Activated B cell treated with CpG ODN at 0.5 μM for 24 hours (primary cell): Measurements from ENCODE around the gene CCL3. TPM values are rescaled to one million over a fixed set of nuclear protein-coding genes. Genes with fewer than 3 reads are reported as not detected.

Experiments
- ATAC-seq: fragments of 200-7000 bp; cut with Tn5 transposase; one replicate; pipeline ENCODE4 v1.10.0; 2021; ENCODE audit warnings: low read depth, mild to moderate bottlenecking, moderate library complexity
- CTCF ChIA-PET: fragments of 350-600 bp; sonication (Branson Sonifier 250); formaldehyde crosslinking; loops from one replicate; lab custom pipeline; 2021; ENCODE audit warnings: antibody characterized with exemption; lab: Charles Lee
- POLR2A ChIA-PET: fragments of 350-600 bp; sonication (Branson Sonifier 250); formaldehyde crosslinking; loops from one replicate; lab custom pipeline; 2021; ENCODE audit warnings: antibody characterized with exemption; lab: Charles Lee
- DNase-seq: peaks from one replicate; pipeline ENCODE4 v3.0.0; 2022
- H3K27ac Mint-ChIP-seq: one replicate; pipeline ENCODE4 v1.8.0; 2020; ENCODE audit warnings: mixed read lengths
- H3K27me3 Mint-ChIP-seq: one replicate; pipeline ENCODE4 v1.8.0; 2021; ENCODE audit warnings: mixed read lengths
- H3K36me3 Mint-ChIP-seq: one replicate; pipeline ENCODE4 v1.8.0; 2021; ENCODE audit warnings: low read depth, mixed read lengths
- H3K4me1 Mint-ChIP-seq: one replicate; pipeline ENCODE4 v1.8.0; 2021; ENCODE audit warnings: mixed read lengths
- H3K4me3 Mint-ChIP-seq: one replicate; pipeline ENCODE4 v1.8.0; 2020; ENCODE audit warnings: mild to moderate bottlenecking, mixed read lengths
- H3K9me3 Mint-ChIP-seq: one replicate; pipeline ENCODE4 v1.8.0; 2020; ENCODE audit warnings: mixed read lengths
- intact Hi-C: fragments of 100-400 bp; cut with micrococcal nuclease; formaldehyde crosslinking; loops from one replicate; pipeline ENCODE4 v1.15.1; 2024
- total RNA-seq: library from RNA; stranded (reverse); gene quantifications from 2 replicates; pipeline ENCODE4 v1.2.3, GENCODE V29; 2022
- TF ChIP-seq, protein P1 (sequence below): fragments of 200-600 bp; IDR thresholded peaks from one replicate; pipeline ENCODE4 v1.8.0; 2022; ENCODE audit warnings: antibody characterized with exemption, mild to moderate bottlenecking

CCL3 gene
- total RNA-seq, 1 donor from 2014 or later: 74.5 TPM

DNA sequence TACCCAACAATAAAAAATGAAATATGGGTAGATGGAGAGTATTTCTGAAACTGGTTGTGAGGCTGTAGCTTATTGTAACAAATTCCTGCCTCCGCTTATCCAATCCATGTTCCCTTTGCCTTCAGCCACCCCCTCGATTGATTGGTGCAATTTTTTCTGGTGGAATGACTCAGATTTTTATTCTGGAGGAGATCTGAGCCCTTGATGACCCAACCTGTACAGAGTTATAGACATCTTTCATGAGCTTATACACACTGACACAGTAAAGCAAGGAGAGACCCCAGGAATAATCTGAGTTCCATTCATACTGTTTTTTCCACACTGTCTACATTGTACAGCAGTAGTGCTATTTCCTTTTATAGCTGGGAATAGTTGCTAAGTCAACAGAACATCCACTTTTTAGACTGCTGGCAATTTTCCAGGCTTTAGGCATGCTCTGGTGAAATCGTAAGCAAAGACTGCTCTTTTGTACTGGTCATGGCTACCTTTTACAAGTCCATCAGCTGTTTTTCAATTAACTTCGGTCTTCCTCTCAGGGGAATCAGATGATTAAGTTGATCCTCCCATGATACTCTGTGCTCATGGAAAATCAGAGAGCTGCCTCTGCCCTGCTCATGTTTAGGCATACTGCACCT lies 43.8 kb upstream of the CCL3 start:
- Mint-ChIP-seq H3K4me1 (peaks cover 91% of the 10 kb centered on the region), H3K27me3 (no peaks in the 10 kb centered on the region), H3K36me3 (peaks cover 2% of the 10 kb centered on the region), H3K27ac (peak overlapping the region; percentile 8), H3K9me3 (peaks cover 9% of the 10 kb centered on the region), H3K4me3 (no peak overlapping the region)
- DNase-seq: no peak
- ATAC-seq: no peak
- CTCF ChIA-PET: interaction anchor here (0.9 to 2.6 kb wide), 4 partner anchors 8 to 61 kb away, joined by 3 to 16 read pairs (median 4); no protein-coding TSS in a partner anchor
- TF ChIP-seq, protein P1, sequence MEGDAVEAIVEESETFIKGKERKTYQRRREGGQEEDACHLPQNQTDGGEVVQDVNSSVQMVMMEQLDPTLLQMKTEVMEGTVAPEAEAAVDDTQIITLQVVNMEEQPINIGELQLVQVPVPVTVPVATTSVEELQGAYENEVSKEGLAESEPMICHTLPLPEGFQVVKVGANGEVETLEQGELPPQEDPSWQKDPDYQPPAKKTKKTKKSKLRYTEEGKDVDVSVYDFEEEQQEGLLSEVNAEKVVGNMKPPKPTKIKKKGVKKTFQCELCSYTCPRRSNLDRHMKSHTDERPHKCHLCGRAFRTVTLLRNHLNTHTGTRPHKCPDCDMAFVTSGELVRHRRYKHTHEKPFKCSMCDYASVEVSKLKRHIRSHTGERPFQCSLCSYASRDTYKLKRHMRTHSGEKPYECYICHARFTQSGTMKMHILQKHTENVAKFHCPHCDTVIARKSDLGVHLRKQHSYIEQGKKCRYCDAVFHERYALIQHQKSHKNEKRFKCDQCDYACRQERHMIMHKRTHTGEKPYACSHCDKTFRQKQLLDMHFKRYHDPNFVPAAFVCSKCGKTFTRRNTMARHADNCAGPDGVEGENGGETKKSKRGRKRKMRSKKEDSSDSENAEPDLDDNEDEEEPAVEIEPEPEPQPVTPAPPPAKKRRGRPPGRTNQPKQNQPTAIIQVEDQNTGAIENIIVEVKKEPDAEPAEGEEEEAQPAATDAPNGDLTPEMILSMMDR: no peak
- intact Hi-C loops: loop anchor here (2.0 kb wide), 2 partner anchors 23 to 43 kb away; partner anchors contain the start of gene CCL3
- POLR2A ChIA-PET: interaction anchor here (1.5 to 2.5 kb wide), 3 partner anchors 10 to 51 kb away, joined by 3 to 13 read pairs (median 3); partner anchors contain the start of gene CCL3

DNA sequence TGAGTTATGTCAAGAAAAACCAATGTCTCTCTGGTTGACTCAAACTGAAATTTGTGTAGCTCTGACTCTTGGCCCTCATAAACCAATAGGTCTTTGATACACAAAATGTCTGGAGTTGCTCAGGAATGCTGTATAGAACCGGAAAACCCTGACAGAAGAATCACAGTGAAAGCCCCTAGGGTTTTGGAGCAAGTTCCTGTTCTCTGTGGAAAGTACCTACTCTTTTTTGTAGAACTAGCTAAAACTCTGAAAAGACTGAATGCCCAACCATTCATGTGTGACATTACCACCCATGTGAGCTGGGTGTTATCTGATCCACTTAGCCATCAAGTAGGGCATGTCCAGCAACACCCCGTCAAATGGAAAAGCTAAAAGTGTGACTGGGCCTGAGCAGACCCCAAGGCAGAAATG lies 42.5 kb upstream of the CCL3 start:
- Mint-ChIP-seq H3K4me1 (peaks cover 97% of the 10 kb centered on the region), H3K9me3 (peaks cover 6% of the 10 kb centered on the region), H3K27ac (peak overlapping the region; percentile 67), H3K27me3 (no peaks in the 10 kb centered on the region), H3K36me3 (no peaks in the 10 kb centered on the region), H3K4me3 (peak overlapping the region; percentile 52)
- intact Hi-C loops: loop anchor here (2.0 kb wide), 2 partner anchors 22 to 42 kb away; partner anchors contain the start of gene CCL3
- ATAC-seq (peak; percentile 70), DNase-seq (no peak)
- CTCF ChIA-PET: interaction anchor here (1.0 to 2.6 kb wide), 4 partner anchors 10 to 157 kb away, joined by 3 to 16 read pairs (median 5); no protein-coding TSS in a partner anchor
- TF ChIP-seq, protein P1: no peak
- POLR2A ChIA-PET: interaction anchor here (0.6 to 2.5 kb wide), 9 partner anchors 11 to 412 kb away, joined by 3 to 13 read pairs (median 3); partner anchors contain the start of genes CCL3, CCL4 and GGNBP2

DNA sequence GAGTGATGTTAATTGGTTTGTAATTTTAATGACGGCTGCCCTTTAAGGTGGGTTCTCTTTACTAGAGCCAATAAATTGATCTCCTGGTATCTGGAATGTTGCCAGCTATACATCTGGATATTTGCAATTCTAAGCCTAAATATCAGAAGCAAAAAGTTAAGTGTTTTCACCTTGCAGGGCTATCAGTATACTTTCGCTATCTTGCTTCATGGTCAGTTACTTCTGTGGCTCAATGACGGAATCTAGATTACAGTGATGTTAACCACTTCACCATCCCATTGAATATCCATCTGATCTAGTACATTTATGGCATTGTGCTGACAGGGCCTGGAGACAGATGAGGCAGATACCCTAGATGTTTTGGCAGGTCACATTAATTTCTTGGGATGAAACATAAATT lies 42.0 kb upstream of the CCL3 start:
- DNase-seq (no peak), ATAC-seq (no peak)
- TF ChIP-seq, protein P1: no peak
- no peaks in the 10 kb centered on the region for H3K27me3 Mint-ChIP-seq
- no peak overlapping the region for H3K4me3 Mint-ChIP-seq
- H3K27ac Mint-ChIP-seq: peak overlapping the region; percentile 76
- H3K4me1 Mint-ChIP-seq: peaks cover 97% of the 10 kb centered on the region
- CTCF ChIA-PET: interaction anchor here (1.0 to 2.6 kb wide), 3 partner anchors 10 to 156 kb away, joined by 3 to 16 read pairs (median 5); no protein-coding TSS in a partner anchor
- intact Hi-C loops: loop anchor here (2.0 kb wide), 2 partner anchors 21 to 41 kb away; partner anchors contain the start of gene CCL3
- peaks cover 3% of the 10 kb centered on the region for H3K9me3 Mint-ChIP-seq
- H3K36me3 Mint-ChIP-seq: peaks cover 2% of the 10 kb centered on the region
- POLR2A ChIA-PET: interaction anchor here (0.6 to 2.5 kb wide), 6 partner anchors 14 to 413 kb away, joined by 3 to 13 read pairs (median 4); partner anchors contain the start of genes CCL3, CCL4 and GGNBP2

DNA sequence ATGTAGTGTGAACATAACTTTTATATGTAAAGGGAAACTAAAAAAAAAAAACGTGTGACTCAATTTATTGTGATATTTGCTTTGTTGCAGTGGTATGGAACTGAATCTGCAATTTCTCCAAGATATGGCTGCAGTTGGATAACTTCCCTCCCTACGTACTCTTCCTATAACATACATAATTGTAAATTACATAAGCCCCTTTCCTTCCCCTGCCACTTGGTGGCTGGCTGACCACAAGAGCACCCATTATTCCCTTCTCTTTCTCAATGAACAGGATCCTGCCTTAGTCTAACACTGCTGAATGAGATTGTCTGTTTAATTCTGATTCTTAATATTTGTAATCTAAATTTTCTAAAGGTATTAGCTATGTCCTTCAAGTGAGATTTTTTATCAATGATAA lies 41.5 kb upstream of the CCL3 start:
- no peaks in the 10 kb centered on the region for H3K27me3 Mint-ChIP-seq
- ChIA-PET CTCF (interaction anchor here (2.6 kb wide), 1 partner anchor 17 kb away, joined by 16 read pairs; no protein-coding TSS in a partner anchor), POLR2A (no interaction called here)
- H3K4me3 Mint-ChIP-seq: peak overlapping the region; percentile 19
- intact Hi-C loops: no loop called here
- TF ChIP-seq, protein P1: no peak
- DNase-seq: no peak
- ATAC-seq: no peak
- peaks cover 5% of the 10 kb centered on the region for H3K36me3 Mint-ChIP-seq
- H3K9me3 Mint-ChIP-seq: peaks cover 2% of the 10 kb centered on the region
- H3K4me1 Mint-ChIP-seq: peaks cover 97% of the 10 kb centered on the region
- H3K27ac Mint-ChIP-seq: peak overlapping the region; percentile 76

DNA sequence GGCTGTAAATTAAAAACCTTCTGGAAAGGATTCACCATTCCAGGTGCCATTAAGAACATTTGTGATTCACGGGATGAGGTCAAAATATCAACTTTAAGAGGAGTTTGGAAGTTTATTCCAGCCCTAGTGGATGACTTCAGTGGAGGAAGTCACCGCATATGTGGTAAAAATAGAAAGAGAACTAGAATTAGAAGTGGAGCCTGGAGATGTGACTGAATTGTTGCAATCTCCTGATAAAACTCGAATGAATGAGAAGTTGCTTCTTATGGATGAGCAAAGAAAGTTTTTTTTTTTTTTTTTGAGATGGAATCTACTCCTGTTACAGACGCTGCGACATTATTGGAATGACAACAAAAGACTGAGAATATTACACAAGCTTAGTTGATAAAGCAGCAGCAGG lies 40.4 kb upstream of the CCL3 start:
- H3K4me3 Mint-ChIP-seq: no peak overlapping the region

More for the DNA sequence above, 40.4 kb upstream of the CCL3 start:
- intact Hi-C loops: loop anchor here (1.0 kb wide), 1 partner anchor 12 kb away; no protein-coding TSS in a partner anchor
- ChIA-PET POLR2A (interaction anchor here (0.7 kb wide), 1 partner anchor 25 kb away, joined by 3 read pairs; no protein-coding TSS in a partner anchor), CTCF (interaction anchor here (1.2 kb wide), 1 partner anchor 19 kb away, joined by 5 read pairs; no protein-coding TSS in a partner anchor)
- Mint-ChIP-seq H3K36me3 (peaks cover 5% of the 10 kb centered on the region), H3K9me3 (peaks cover 2% of the 10 kb centered on the region), H3K27me3 (no peaks in the 10 kb centered on the region), H3K4me1 (peaks cover 95% of the 10 kb centered on the region), H3K27ac (peak overlapping the region; percentile 19)
- ATAC-seq: no peak
- TF ChIP-seq, protein P1: no peak
- no peak for DNase-seq
